GM23248 (cell line): ENCODE measurements around the gene NTHL1. TPM values are rescaled to one million over a fixed set of nuclear protein-coding genes. Genes with fewer than 3 reads are reported as not detected.

Source experiments
- DNase-seq: peaks from one replicate; pipeline ENCODE4 v3.0.0-alpha.2; 2015
- H2AFZ ChIP-seq: fragments of 200-600 bp; sonication (generic); 2 replicates; pipeline ENCODE4 v1.6.1; 2016; ENCODE audit warnings: antibody characterized with exemption
- H3F3A ChIP-seq: fragments of 200-600 bp; sonication (generic); 2 replicates; pipeline ENCODE4 v1.6.1; 2016; ENCODE audit warnings: mild to moderate bottlenecking, antibody characterized with exemption, mixed run types; ENCODE audit not compliant: insufficient read depth
- H3K27ac ChIP-seq: fragments of 200-600 bp; sonication (generic); 2 replicates; pipeline ENCODE4 v1.5.1; 2016; ENCODE audit warnings: mild to moderate bottlenecking
- H3K27me3 ChIP-seq: fragments of 200-600 bp; sonication (generic); replicated peaks from 2 replicates; pipeline ENCODE4 v1.6.1; 2016; ENCODE audit warnings: mild to moderate bottlenecking; ENCODE audit not compliant: insufficient read depth
- H3K36me3 ChIP-seq: fragments of 200-600 bp; sonication (generic); 2 replicates; pipeline ENCODE4 v1.6.1; 2016; ENCODE audit warnings: low read depth, mild to moderate bottlenecking
- H3K4me1 ChIP-seq: fragments of 200-600 bp; sonication (generic); 2 replicates; pipeline ENCODE4 v1.6.1; 2016; ENCODE audit warnings: mild to moderate bottlenecking; ENCODE audit not compliant: insufficient read depth
- H3K4me2 ChIP-seq: fragments of 200-600 bp; sonication (generic); one replicate; pipeline ENCODE4 v1.6.1; 2016; ENCODE audit warnings: mild to moderate bottlenecking; ENCODE audit not compliant: unreplicated experiment
- H3K4me3 ChIP-seq: fragments of 200-600 bp; sonication (generic); 2 replicates; pipeline ENCODE4 v1.5.1; 2016; ENCODE audit warnings: mild to moderate bottlenecking
- H3K79me2 ChIP-seq: fragments of 200-600 bp; sonication (generic); 2 replicates; pipeline ENCODE4 v1.6.1; 2016; ENCODE audit warnings: mild to moderate bottlenecking; ENCODE audit not compliant: insufficient read depth
- H3K9ac ChIP-seq: fragments of 200-600 bp; sonication (generic); 2 replicates; pipeline ENCODE4 v1.6.1; 2016; ENCODE audit warnings: mild to moderate bottlenecking
- H3K9me2 ChIP-seq: fragments of 200-600 bp; sonication (generic); 2 replicates; pipeline ENCODE4 v1.6.1; 2016; ENCODE audit warnings: mixed run types, mild to moderate bottlenecking, moderate library complexity; ENCODE audit not compliant: insufficient read depth
- H3K9me3 ChIP-seq: fragments of 200-600 bp; sonication (generic); one replicate; pipeline ENCODE4 v1.6.1; 2017; ENCODE audit warnings: low read depth
- H4K20me1 ChIP-seq: fragments of 200-600 bp; sonication (generic); 2 replicates; pipeline ENCODE4 v1.6.0; 2016; ENCODE audit not compliant: insufficient read depth
- EZH2 ChIP-seq: fragments of 200-600 bp; sonication (generic); IDR thresholded peaks from 2 replicates; pipeline ENCODE4 v1.6.1; 2018; ENCODE audit warnings: antibody characterized with exemption, mild to moderate bottlenecking; ENCODE audit not compliant: insufficient read depth, poor library complexity, severe bottlenecking
- EZH2phosphoT487 ChIP-seq: fragments of 200-600 bp; sonication (generic); IDR thresholded peaks from 2 replicates; pipeline ENCODE4 v1.6.1; 2018; ENCODE audit warnings: antibody characterized with exemption, moderate library complexity, mild to moderate bottlenecking, low read depth; ENCODE audit not compliant: insufficient read depth
- WGBS, 2 experiments: methylation state at CpG; one replicate each; pipeline ENCODE4 v1.1.6; 2015 to 2017; ENCODE audit warnings: low lambda C conversion rate in 2 of 2, low coverage in 1 of 2; ENCODE audit errors: missing lambda C conversion rate in 2 of 2; 5-methylcytosine and 5-hydroxymethylcytosine counted together
- in situ Hi-C: fragments of 300-500 bp; cut with MboI; formaldehyde crosslinking; loops from 2 replicates; pipeline ENCODE4 v1.15.0; 2020
- polyA plus RNA-seq: library from polyadenylated mRNA; unstranded; fragments of >200 nt; fragmentation: Nextera tagmentation; extraction: Ambion mirVana; gene quantifications from 2 replicates; pipeline ENCODE4 v1.2.1, GENCODE V29; 2016
- total RNA-seq: library from RNA; depleted of rRNA; stranded (reverse); fragments of >200 nt; shearing (Covaris generic); gene quantifications from 2 replicates; pipeline ENCODE4 v1.2.3, GENCODE V29; 2014; rRNA removed

Gene NTHL1
- total RNA-seq (19.9 and 22.8 TPM in 2 replicates), polyA plus RNA-seq (20.3 and 21.2 TPM in 2 replicates)

GRCh38 chr16:2047330-2048115 lies at the start of gene NTHL1, which contains the start of gene TSC2:
Gene NTHL1, minus strand, starts transcription at chr16:2047834. Its CDS starts 11 bp downstream, at chr16:2047823.
Gene TSC2, plus strand, starts transcription at chr16:2047985. Its CDS starts 631 bp downstream, at chr16:2048616.
- H3K4me3 ChIP-seq: peak within 1 kb of the TSS; percentile 83
- H3K27me3 ChIP-seq: no peaks in the 10 kb centered on the region
- H3K9ac ChIP-seq: peak within 1 kb of the TSS; percentile 72
- H3K4me1 ChIP-seq: no peaks in the 10 kb centered on the region
- no peaks in the 10 kb centered on the region for H3K9me2 ChIP-seq
- H2AFZ ChIP-seq: peak within 1 kb of the TSS; percentile 85
- in situ Hi-C loops: no loop called here
- no peaks in the 10 kb centered on the region for H3K9me3 ChIP-seq
- H3K27ac ChIP-seq: no peak within 1 kb of the TSS
- peaks cover 29% of the 10 kb centered on the region for H3K79me2 ChIP-seq
- H3K4me2 ChIP-seq: peak within 1 kb of the TSS; percentile 99
- no peaks in the 10 kb centered on the region for H3F3A ChIP-seq
- TF ChIP-seq EZH2 (no peak), EZH2phosphoT487 (no peak)
- peak; percentile 98 for DNase-seq
- H3K36me3 ChIP-seq: no peaks in the 10 kb centered on the region
- no peaks in the 10 kb centered on the region for H4K20me1 ChIP-seq
- 1 to 2% methylated on average over 42 to 73 of the region's 81 CpGs for WGBS, 2 experiments

- Histone ChIP-seq H3K4me3 (no peak overlapping the region), H3K4me2 (no peak overlapping the region), H3K4me1 (no peaks in the 10 kb centered on the region), H3K9ac (no peak overlapping the region), H4K20me1 (no peaks in the 10 kb centered on the region), H3K9me2 (no peaks in the 10 kb centered on the region), H3F3A (peaks cover 12% of the 10 kb centered on the region; the same call in 1 of the 2 replicates), H2AFZ (no peak overlapping the region), H3K36me3 (peaks cover 45% of the 10 kb centered on the region; the same call in 1 of the 2 replicates), H3K79me2 (peaks cover 30% of the 10 kb centered on the region), H3K27ac (no peak overlapping the region), H3K27me3 (no peaks in the 10 kb centered on the region), H3K9me3 (no peaks in the 10 kb centered on the region)
- TF ChIP-seq EZH2phosphoT487 (no peak), EZH2 (no peak)
- 85 to 88% methylated on average over 16 to 25 of the region's 25 CpGs for WGBS, 2 experiments
- in situ Hi-C loops: no loop called here
- DNase-seq: no peak
These were observed 49.4 kb upstream of the NTHL1 start for GRCh38 chr16:2096853-2097595.

DNA sequence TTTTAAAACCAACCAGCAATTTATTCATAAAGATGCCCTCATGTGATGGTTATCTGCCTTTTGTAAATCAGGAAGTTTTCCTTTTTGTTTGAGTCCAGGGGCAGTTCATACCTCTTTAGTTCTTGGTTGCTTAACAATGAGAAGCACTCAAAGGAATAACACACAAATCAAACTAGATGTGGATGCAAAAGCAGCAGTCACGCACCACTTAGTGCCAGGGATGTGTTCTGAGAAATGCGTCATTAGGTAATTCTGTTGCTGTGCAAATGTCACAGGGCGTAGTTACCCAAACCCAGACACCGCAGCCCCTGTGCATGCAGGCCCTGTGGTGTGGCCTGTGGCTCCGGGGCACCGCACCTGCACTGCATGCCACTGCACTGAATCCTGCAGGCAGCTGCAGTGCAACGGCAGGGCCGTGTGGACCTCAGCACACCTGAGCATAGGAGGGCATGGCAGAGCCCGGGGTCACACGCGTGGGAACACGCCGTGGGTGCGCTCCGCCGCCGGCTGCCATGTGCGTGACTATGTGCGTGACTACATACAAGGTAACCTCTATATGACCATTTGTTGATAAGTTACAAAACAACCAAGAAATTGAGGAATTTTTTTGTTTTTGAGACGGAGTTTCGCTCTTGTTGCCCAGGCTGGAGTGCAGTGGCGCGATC lies 48.4 kb upstream of the NTHL1 start:
- no peak overlapping the region for H3K27ac ChIP-seq
- no peaks in the 10 kb centered on the region for H3K9me3 ChIP-seq
- H3F3A ChIP-seq: peaks cover 12% of the 10 kb centered on the region; the same call in 1 of the 2 replicates
- H2AFZ ChIP-seq: no peak overlapping the region
- whole genome bisulfite sequencing, 2 experiments: 96 to 99% methylated on average over 23 of the region's 23 CpGs
- H3K4me1 ChIP-seq: no peaks in the 10 kb centered on the region
- DNase-seq: no peak
- in situ Hi-C loops: no loop called here
- no peaks in the 10 kb centered on the region for H4K20me1 ChIP-seq
- no peaks in the 10 kb centered on the region for H3K9me2 ChIP-seq
- peaks cover 48% of the 10 kb centered on the region; the same call in 1 of the 2 replicates for H3K36me3 ChIP-seq
- no peak overlapping the region for H3K4me2 ChIP-seq
- H3K27me3 ChIP-seq: no peaks in the 10 kb centered on the region
- TF ChIP-seq EZH2 (no peak), EZH2phosphoT487 (no peak)
- peaks cover 30% of the 10 kb centered on the region for H3K79me2 ChIP-seq
- H3K4me3 ChIP-seq: no peak overlapping the region
- H3K9ac ChIP-seq: no peak overlapping the region

DNA sequence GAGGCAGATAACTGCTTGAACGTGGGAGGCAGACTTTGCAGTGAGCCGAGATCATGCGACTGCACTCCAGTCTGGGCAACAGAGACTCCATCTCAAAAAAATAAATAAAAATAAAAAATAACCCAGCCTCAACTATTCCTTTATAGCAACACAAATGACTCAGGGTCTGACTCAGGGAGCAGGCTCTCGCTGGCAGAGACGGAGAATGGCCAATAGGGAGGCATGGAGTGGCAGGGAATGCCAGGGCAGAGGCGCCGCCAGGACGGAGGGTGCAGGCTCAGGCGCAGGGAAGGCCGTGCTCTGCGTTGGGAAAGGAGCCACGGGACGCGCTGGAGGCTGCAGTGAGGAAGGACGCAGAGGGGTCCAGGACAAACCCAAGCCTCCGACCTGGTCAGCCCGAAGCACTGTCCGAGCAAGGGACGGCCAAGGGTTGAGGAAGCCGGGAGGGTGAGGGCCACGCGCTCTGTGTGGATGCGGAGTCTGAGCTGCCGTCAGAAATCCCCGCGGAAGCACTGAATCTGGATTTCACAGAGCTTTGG lies 47.8 kb upstream of the NTHL1 start:
- Histone ChIP-seq H3K9me2 (no peaks in the 10 kb centered on the region), H3F3A (peaks cover 12% of the 10 kb centered on the region; the same call in 1 of the 2 replicates), H4K20me1 (no peaks in the 10 kb centered on the region), H3K4me2 (no peak overlapping the region), H3K27ac (0 out of 2 replicates have a peak overlapping the region, but pooled peaks have one; percentile 17), H2AFZ (no peak overlapping the region), H3K36me3 (peaks cover 54% of the 10 kb centered on the region; the same call in 1 of the 2 replicates), H3K9ac (no peak overlapping the region), H3K79me2 (peaks cover 26% of the 10 kb centered on the region), H3K4me1 (no peaks in the 10 kb centered on the region), H3K27me3 (no peaks in the 10 kb centered on the region), H3K9me3 (no peaks in the 10 kb centered on the region), H3K4me3 (no peak overlapping the region)
- TF ChIP-seq EZH2phosphoT487 (no peak), EZH2 (no peak)
- in situ Hi-C loops: no loop called here
- WGBS, 2 experiments: 87 to 89% methylated on average over 26 of the region's 26 CpGs
- peak; percentile 65 for DNase-seq
